NOMO-1 (cell line): ENCODE results near the gene HS6ST1.
"Not testable (repeated sequence)": the region's sequence is repeated elsewhere in the genome, so short reads cannot be mapped to it uniquely, and the experiment has no call there.

Experiments used
- DNase-seq, 2 experiments: peaks; one replicate each; lab custom pipeline; 2025; ENCODE audit not compliant: unreplicated experiment in 2 of 2; lab: John Stamatoyannopoulos, UW

Gene HS6ST1

DNA sequence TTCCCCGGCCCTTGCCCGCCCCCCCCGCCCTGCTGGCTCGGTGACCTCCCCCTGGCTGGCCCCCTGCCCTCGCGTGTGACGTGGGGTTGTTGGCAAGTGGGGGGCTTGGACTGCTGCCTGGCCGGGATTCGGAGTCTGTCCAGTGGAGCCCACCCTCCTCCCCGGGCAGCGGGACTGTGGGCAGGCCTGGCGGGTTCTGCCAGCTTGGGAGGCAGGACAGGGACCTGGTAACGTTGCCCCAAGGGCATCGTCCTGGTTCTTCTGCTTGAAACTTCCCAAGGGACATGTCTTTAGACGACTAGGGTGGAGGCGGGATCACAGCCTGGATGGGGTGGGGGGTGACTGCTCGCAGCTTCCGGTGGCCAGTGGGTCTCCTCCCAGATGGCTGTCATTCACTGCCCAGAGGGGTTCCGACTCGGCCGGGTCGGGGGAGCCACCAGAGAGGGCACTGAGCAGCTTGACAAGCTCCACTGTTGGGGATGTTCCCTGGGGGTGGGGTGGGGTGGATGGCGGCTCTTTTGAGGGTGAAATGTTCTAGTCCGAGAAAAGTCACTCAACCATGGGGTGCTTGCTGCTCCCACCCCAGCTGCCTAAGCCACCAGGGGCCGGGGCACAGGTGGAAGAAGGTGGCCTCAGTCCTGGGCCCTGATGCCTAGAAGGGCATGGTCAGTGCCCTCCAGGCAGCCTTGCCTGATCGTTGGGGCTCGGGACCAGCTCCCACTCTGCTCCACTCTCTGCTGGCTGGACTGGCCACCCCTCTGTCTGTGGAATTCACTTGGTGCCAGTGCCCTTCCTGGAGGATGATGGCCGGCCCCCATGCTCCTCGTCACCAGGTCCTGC, 4.3 kb upstream of the HS6ST1 start:
- DNase-seq: no peak

DNA sequence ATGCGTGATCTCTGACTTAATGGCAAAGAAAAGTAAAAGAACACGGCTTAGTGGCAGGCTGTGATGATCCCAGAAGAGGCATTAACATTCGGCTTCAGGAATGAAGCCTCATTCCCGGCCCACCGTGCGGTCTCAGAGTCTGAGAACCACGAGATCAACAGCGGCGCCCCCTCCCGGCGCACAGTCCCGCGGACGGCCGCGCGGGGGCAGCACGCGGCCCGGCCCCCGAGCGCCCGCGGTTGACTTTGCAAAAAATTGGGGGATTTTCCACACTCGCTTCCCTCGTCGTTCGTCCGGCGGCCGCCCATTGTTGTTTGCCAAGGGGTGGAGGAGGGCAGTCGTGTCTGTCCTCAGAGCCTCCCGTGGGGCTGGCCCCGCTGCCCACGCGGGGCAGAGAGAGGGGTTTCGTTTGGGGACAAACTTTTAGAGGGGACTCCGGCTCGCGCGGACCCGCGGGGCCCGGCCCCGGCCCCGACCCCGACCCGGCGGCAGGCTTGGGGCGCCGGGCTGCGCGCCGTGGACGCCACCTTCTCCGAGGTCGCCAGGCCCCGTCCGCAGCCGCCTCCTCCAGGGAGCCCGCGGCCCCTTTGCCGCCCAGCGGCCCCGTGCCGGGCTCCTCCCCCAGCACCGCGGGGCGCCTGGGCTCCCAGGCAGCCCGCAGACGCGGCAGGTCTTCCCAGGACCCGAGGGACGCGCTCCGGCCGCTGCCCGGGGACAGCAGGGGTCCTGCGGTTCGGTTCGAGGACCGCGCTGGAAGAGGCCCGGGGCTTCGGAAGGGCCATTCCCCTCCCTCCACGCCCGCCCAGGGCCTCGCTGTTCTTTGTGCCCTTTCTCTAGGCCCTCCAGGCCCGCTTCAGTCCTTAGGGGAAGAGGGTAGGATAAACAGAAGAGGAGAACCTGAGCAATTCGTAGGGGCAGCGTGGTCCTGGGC, 3.4 kb upstream of the HS6ST1 start:
- peak; percentile 54 to 77 for DNase-seq

DNA sequence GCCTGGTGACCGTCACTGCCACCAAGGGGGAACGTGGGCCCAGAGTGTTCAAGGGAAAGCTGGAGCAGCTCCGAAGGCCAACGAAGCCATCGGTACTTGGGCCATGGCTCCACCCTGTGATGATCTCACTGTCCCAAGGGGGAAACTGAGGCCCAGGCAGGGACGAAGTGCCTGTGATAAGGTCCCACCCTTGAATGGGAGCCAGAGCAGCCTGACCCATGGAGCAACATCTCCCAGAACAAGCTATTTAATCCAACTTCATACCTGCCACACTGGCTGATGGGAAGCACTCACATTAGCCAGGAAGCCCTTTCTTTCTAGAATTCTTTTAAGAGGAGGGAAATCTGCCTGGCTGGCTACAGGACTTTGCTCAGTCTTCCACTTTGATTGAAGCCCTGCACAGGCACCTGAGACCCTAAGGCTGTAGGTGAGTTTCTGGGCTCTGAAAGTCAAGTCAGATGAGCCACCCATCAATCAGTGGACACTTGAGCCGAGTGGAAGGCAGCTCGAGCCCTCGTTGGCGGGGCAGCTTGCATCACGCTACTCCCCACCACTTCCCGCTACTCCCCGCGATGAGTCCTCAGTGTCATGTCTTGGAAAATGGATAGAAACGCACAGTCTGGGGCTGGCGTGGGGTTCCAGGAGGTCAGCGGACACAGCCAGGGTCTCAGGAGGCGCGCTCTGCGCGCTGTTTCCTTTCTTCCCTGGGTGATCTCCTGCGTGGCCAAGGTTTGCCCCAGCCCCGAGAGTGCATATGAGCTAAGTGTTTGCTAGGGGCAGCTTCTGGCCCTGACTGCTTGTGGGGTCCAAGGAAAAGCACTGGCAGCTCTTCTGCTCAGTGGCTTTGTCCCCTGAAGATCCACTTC, 2.5 kb upstream of the HS6ST1 start:
- no peak for DNase-seq

DNA sequence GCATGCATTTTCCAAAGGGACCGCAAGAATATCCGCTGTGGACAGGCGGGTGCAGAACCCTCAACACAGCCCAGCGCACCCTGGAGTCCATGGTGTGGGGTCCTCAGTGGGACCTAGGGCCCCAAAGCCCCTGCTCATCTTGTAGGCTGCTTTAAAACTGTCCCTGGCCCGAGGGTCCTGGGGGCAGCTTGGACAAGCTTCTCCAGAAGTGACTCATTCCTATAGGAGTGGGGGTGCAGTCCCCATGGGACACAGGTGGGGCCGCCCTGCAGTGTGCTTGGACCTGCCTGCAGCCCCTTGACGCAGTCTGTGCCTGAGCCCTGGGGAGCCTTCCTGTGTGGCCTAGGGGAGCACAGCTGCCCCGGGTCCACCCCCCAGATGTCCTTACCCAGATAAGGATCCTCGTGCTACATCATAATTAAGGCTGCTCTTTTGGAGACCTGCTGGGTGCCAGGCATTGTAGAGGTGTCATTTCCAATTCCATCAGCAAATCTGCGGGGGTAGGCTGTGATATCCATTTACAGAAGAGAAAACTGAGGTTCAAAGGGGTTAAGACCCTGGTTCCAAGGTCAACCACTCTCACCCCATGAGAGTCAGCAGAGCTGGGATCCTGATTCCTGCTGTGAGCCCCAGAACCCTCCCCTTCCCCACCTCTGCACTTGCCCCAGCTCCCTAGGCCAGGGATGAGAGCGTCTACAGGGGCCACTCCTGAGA, 1.7 kb upstream of the HS6ST1 start:
- no peak for DNase-seq

DNA sequence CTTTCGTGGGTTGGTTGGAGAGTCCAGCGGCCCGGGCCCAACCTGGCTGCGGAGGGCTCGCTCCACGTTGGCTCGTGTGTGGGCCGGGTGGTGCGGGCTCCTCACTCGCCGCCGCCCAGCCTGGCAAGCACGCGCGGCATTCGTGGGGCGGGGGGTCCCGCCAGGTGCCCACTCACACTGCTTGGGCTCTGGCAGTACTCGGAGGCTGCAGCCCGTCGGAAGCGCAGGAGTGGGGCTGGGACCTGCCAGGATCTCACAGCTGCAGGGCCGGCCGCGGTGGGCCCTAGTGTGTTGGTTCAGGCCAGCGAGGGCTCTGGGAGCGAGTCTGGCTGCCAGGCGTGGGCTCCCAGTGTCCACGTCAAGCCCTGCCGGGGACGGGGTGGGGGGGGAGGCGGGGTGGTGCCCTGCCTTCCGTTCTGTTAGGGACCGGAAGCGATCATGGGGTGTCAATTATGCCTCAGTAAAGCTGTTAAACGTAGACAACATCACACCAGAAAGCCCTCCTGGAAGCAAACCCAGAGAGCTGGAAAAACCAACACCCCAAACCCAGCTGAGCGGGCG, 1.0 kb upstream of the HS6ST1 start:
- DNase-seq: no peak

DNA sequence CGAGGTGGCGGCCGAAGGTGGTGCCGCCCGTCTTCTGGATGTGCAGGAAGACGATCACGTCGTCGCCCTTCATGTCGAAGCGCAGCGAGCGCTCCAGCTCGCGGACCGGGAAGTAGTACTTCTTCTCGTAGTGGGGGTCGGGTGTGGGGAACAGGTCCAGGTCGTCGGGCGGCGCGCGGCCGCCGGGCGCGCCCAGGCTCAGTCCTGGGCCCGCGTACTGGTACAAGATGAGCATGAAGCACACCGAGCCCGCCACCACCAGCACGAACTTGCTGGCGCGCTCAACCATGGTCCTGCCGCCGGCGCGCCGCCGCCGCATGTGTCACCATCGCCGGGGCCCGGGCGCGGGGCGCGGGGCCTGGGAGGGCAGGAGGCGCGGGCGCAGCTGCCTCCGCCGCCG, 423 bp downstream of the HS6ST1 start:
- DNase-seq: peak in 1 of 2 experiments; percentile 0

DNA sequence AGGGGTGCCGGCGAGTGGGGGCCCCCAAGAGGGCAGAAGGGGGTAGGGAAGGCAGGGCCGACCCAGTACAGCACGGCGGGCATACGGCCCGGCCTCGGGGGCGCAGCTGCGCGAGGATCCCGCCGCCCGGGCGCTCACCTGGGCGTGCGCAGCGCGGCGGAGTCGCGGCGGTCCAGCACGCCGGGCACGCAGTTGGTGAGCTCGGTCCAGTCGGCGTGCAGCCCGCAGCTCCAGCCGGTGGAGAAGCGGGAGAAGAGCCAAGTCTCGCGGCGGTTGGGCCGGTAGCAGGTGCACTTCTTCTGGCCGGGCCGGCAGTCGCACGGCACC, 806 bp downstream of the HS6ST1 start:
- not testable (repeated sequence) for DNase-seq

DNA sequence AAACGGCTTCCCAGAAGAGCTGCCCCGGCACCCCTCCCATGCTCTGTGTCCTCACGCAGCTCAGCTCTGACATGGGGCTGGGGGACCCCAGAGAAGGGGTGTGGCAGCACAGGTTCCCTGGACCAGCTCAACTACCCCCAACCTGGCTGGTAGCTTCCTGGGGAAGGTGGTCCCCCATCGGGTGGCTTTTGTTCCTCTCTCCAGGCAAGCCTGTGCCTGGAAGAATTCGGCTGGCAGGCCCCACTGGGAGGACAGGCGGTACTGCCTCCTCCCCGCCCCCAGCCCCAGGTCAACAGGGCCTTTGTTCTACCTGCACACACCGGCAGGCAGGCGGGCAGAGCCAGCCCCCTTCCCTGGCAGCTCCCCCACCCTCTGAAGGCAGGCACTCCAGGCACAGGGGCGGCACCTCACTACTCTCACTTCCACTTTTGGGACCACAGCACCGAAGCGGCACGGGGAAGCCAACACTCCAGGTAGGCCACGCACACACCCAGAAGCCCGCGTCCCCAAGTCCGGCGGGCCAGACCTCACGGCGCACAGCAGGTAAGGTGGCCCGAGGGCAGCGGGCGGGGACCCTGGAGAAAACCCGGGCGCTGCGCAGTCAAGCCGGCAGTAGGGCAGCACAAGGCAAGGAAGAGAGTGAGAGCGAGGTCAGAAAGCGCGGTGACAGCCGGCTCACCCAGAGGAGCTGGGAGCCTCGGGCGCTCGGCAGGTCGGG, 1.3 kb downstream of the HS6ST1 start:
- peak; percentile 57 to 81 for DNase-seq

DNA sequence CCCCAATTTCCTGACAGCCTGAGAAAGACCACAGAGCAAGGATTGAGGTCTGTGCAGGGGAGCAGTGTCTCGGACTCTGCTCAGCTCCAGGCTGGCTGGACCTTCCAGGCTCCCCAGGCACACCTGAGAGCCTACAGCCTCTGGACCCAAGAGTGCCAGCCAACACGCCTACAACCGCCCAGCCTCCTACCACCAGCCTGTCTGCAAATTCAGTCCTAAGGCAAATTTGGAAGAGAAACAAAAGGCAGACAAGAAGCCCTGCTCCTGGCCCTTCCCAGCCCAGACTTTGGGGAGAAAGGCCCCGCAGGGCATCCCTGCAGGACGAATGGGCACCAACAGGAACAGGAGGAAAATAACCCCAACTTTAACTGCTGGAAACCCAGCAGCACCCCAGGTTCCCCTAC, 1.9 kb downstream of the HS6ST1 start:
- DNase-seq: no peak

DNA sequence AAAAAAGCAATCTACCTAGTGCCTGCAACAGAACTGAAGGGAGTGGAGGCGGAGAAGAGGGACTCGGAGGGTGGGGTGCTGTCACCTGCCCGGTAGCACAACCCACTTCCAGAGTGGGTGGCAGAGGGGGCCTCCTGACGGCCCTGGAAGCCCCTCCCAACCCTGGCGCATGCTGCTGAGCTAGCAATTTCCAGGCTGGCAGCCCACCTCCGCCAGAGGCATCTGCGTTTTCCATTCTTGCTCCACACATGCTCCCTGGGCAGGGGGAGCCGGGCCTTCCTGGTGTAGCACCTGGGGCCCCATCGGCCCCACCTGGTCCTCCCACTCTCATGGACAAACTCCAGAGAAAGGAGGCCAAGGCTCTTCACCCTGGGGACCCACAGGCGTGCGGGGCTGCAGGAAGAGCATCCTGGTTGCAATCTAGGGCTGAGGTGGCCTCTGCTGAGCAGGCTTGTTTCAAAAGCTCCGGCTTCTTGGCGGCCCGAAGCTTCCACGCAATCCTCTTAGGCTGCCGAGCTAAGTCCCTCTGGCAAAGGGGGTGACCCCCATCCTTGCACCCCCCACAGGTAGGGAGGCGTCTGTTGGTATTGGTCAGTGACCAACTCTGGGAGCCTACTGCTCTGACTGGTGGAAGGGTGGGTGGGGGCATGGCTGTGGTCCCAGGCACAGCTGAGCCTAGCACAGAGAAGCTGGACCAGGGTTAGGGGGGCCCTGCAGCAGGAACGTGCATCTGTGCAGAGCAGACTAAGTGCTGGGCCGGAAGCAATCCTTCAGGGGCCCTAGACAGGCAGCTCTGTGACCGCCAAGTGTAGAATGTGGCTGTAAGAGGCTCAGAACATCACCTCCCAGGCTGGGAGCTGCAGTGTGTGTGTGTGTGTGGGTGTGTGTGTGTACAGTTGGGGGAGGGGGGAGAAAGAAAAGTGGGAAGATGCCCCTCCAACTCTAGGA, 2.6 kb downstream of the HS6ST1 start:
- no peak for DNase-seq

DNA sequence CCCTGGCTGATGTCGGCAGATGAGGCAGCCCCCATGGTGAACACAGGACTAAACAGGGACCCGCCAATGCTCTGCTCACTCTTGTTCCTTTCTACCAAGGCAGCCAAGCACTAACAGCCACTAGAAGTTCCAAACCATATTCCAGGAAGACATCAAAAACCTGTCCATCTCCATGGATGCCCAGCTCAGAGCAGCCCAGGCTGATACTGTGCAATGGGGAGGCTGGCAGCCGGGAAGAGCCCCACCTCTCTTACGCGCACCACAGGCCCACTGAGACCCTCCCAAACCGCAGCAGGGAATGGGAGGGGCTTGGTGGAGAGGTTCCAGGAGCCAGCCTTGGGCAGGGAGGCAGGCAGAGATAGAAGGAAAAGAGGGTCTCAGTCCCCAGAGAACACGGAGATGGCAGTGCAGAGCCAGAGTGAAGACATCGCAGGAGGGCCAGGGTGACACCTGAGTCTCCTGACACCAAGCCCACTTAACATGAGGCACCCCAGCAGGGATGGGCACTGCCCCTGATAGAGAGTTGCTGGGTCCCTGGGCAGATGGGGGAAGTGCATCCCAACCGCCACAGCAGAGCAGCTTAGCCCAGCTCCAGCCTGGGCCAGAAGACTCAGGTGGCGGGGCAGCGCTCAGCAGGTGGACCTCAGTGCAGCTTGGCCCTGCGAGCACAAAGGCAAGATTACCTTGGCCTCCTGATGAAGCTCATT, 3.4 kb downstream of the HS6ST1 start:
- no peak for DNase-seq

DNA sequence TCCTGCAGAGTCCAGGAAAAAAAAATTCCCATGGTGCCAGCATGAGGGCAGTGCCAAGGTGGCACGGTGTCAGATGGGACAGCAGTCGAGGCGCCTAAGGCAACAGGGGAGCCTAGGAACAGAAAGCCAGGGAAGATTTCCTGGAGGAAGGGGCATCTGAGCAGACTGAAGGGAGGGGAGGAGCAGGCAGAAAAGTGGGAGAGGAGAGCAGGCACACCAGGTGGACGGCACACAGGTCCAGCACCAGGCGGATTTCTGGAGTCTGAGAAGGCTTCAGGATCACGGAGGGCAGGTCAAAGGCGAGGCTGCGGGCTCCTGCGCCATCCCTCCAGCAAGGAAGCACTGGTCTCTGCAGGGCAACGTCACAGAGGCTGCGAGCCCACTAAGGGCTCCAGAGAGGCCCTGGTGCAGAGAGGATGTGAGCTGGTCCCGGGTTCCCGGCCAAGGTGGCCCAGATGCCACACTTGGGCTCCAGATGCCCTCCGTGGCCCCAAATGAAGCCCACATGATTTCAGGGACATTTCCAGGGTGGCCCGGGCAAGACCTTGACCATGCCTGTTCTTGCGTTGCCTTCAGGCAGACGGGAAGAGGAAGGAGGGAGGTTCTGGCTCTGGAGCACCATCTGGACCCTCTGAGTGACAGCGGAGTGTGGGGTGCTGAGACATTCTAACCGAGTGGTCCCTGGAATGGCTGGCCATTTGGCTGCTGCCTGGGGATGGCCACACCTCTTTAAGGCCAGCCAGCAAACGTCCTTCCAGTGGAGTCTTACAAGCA, 4.1 kb downstream of the HS6ST1 start:
- no peak for DNase-seq

DNA sequence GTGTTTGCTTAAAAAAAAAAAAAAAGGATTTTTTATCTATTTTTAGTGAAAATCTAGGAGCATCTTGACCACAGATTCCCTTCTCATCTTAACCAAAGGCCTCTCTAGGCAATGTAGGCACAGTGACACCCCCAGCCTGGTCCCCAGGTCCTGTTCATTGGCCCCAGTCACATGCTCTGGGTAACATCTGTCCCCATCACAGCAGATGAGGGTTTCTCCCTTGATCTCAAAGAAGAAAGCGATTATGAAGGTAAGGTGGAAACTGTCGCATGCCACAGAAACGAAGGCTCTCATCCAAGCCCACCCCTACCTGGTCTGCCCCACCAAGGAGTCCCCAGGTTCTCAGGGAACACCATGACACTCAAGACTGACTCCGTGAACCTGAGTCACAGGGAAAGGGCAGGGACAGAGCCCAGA, 4.7 kb downstream of the HS6ST1 start:
- no peak for DNase-seq

DNA sequence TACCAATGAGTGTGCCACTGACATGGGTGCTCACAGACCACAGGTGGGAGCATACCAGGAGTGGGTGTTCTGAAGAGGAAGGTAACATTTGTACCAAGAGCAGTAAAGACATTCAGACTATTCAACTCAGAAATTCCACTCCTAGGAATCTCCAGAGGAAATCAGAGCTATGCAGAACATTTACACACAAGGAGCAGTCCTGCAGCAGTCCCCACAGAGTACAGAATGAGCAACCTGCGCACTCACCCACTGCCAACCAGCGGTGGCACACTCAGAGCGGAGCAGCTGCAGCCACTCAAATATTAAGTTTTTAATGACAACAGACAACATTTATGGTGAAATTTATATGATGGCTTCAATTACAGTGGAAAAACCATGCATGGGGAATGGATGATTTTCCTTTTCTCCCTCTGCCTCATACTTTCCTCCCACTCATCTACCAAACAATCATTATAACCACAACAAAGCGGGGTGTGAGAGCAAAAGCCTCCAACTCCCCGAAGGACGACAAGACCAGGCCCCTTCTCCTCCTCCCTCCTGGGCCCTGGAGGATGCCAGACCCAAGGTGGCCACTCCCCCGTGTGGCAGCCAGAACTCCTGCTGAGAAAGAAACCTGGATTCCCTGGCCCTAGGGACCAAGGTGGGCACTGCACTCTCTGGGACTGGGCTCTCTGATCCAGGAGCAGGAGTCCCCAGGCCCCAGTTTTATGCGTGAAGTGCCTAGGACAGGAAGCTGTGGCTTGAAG, 5.4 kb downstream of the HS6ST1 start:
- DNase-seq: no peak

DNA sequence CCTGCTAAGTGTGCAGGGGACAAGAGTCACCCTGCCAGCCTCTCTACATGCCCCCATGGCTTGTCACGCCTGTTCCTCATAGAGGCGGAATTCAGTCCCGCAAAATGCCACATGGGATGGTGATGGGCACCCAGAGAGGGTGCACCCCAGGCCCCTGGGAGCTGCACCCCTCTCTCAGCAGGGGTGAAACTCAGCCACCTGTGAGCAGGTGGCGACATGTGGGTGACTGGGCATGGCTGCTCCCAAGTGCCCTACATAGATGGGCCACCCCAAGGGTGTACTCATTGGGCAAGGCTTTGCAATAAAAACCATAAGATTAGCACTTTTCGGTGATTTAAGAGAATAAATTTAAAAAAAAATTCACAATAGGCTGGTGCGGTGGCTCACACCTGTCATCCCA, 6.3 kb downstream of the HS6ST1 start:
- DNase-seq: no peak

DNA sequence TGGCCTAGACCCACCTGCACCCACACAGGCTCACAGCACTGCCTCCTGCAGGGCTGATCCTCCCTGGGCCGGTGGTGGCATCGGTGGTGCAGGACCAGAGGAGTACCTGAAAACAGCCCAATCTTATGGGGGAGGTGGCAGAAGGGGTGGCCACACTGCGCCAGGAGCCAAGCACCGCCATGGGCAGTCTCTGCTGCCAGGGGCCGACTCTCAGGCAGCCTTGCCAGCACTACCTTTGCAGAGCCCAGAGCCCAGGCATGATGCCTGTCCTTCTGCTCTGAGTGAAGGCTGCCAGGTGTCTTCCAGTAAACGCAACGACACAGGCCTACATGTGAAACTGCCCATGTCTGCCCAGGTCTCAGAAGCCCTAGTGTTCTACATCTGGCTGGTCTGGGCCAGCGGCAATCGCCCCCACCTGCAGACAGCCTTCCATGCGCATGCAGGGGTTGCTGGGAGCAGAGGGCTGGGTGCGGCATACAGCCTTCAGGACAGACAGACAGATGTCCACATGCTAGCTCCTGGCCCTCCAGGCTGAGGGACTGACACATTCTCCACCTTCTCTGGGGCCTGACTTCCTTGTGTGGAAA, 6.8 kb downstream of the HS6ST1 start:
- no peak for DNase-seq
